K562 (cell line): Measurements from ENCODE around the gene SHC1. TPM values are rescaled to one million over a fixed set of nuclear protein-coding genes. Genes with fewer than 3 reads are reported as not detected.

Experiments
- BACH1 ChIP-seq: fragments of 200-800 bp; sonication (Bioruptor generic); IDR thresholded peaks from 2 replicates; pipeline ENCODE4 v1.6.1; 2016; ENCODE audit warnings: missing genetic modification characterization, missing compliant biosample characterization
- BRCA1 ChIP-seq, 2 experiments: fragments of 450-650 bp in 1 of 2; sonication (generic) in 1 of 2; formaldehyde crosslinking in 1 of 2; IDR thresholded peaks; 2 replicates each; pipeline versions ENCODE4 v1.5.0 to v1.6.1; 2017 to 2020; ENCODE audit warnings: mild to moderate bottlenecking in 1 of 2, missing genetic modification reagents in 1 of 2
- FOS ChIP-seq: IDR thresholded peaks from 3 replicates; pipeline ENCODE4 v1.6.1; 2011; ENCODE audit not compliant: insufficient read length; ENCODE audit errors: extremely low read depth
- KLF1 ChIP-seq: fragments of 450-650 bp; IDR thresholded peaks from 2 replicates; pipeline ENCODE4 v1.6.1; 2016; ENCODE audit warnings: missing genetic modification characterization, missing compliant biosample characterization
- KLF13 ChIP-seq: fragments of 450-650 bp; IDR thresholded peaks from 2 replicates; pipeline ENCODE4 v1.6.1; 2016; ENCODE audit warnings: missing genetic modification characterization, low read depth, mild to moderate bottlenecking, missing compliant biosample characterization, moderate library complexity, borderline replicate concordance
- MAZ ChIP-seq, 2 experiments: fragments of 450-650 bp in 1 of 2; sonication (generic) in 1 of 2; formaldehyde crosslinking; IDR thresholded peaks in 1 of 2; conservative IDR thresholded peaks in 1 of 2; 2 replicates each; pipeline versions ENCODE4 v1.4.0 to v1.5.0; 2020; ENCODE audit warnings: mild to moderate bottlenecking in 1 of 2, missing genetic modification reagents in 1 of 2
- SIN3A ChIP-seq, 2 experiments: fragments of 150-350 bp in 1 of 2; IDR thresholded peaks; 2 replicates each; pipeline ENCODE4 v1.6.1; 2011 to 2016; ENCODE audit warnings: borderline replicate concordance in 2 of 2, low read depth in 2 of 2, low read length in 2 of 2, mild to moderate bottlenecking in 2 of 2, moderate library complexity in 2 of 2; ENCODE audit not compliant: control insufficient read depth in 1 of 2
- TBL1XR1 ChIP-seq, 2 experiments: IDR thresholded peaks; 2 replicates each; pipeline ENCODE4 v1.6.1; 2012; ENCODE audit warnings: improper control_type of control experiment in 2 of 2, low read length in 2 of 2, mild to moderate bottlenecking in 1 of 2
- ZNF551 ChIP-seq: fragments of 250-450 bp; sonication (Bioruptor Pico); IDR thresholded peaks from 2 replicates; pipeline ENCODE4 v1.5.0; 2021; ENCODE audit warnings: mild to moderate bottlenecking, moderate library complexity
- polyA plus RNA-seq, 8 experiments: library from polyadenylated mRNA; depleted of rRNA in 4 of 8; stranded (reverse) in 5 of 8; unstranded in 3 of 8; fragments of >200 nt; fragmentation: Nextera tagmentation in 2 of 8; fragmentation: Illumina TruSeq in 1 of 8; extraction: Ambion mirVana in 2 of 8; extraction: Trizol in 1 of 8; gene quantifications; 2 replicates each; pipeline versions ENCODE4 v1.2.1 to v1.2.3, GENCODE V29; 2011 to 2014; ENCODE audit warnings: inconsistent platforms in 1 of 8, missing spikeins in 1 of 8
- total RNA-seq, 7 experiments: library from RNA; depleted of rRNA in 6 of 7; stranded (reverse); fragments of >200 nt in 6 of 7; fragmentation: Illumina TruSeq in 2 of 7; extraction: Trizol in 2 of 7; gene quantifications; 2 replicates each; pipeline versions ENCODE4 v1.2.1 to v1.2.3, GENCODE V29; 2011 to 2021; ENCODE audit warnings: low replicate concordance in 1 of 7
- TF ChIP-seq, protein P1 (sequence below): fragments of 250-450 bp; sonication (Bioruptor Pico); IDR thresholded peaks from 2 replicates; pipeline ENCODE4 v1.4.0; 2020; ENCODE audit warnings: mild to moderate bottlenecking, moderate library complexity, borderline replicate concordance
- TF ChIP-seq, protein P2 (sequence below): fragments of 450-650 bp; IDR thresholded peaks from 2 replicates; pipeline ENCODE4 v1.6.1; 2018; ENCODE audit not compliant: partially characterized antibody
- TF ChIP-seq, protein P3 (sequence below): fragments of 200-400 bp; formaldehyde crosslinking; IDR thresholded peaks from 2 replicates; pipeline ENCODE4 v1.6.1; 2017; ENCODE audit warnings: mild to moderate bottlenecking, low read depth, low read length, moderate library complexity
- TF ChIP-seq, protein P4 (sequence below): IDR thresholded peaks from 3 replicates; pipeline ENCODE4 v1.6.1; 2011; ENCODE audit warnings: borderline replicate concordance, mild to moderate bottlenecking; ENCODE audit not compliant: insufficient read length, insufficient read depth
- TF ChIP-seq, protein P5 (sequence below): fragments of 450-650 bp; IDR thresholded peaks from 2 replicates; pipeline ENCODE4 v1.6.1; 2017; ENCODE audit warnings: antibody characterized with exemption

Gene SHC1
- total and polyA plus RNA-seq, 9 of the 15 experiments (the other 6 are each of a cell fraction or from before 2014, with no cell fraction given): 4.1 to 113 (median 51.9) TPM

DNA sequence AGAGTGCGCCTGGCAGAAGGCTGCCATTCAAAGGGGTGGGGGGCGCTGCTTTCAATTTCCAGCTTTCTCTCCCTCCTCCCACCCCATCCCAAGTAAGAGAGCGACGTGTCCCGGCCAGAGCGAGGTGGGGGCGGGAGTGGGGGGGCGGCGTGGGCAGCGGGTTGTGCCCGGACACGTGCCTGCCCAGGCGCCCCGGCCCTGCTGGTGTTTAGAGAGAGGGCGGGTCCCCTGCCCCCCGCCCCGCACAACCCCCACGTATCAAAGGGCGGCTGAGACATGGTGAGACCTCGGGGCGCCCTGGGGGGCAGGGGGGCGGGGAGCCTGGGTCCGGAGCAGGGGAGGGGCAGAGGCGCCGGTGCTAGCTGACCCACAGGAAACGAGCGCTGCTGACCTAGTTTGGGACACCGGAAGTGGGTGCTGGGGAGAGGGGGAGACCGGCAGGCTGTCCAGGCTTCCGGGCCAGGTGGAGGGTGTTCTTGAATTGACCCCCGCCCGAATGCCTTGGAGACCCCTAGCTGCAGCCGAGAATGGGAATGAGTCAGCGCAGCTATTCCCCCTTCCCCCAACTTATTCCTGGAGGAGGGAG, 33.3 kb upstream of the SHC1 start (continued):
- TF ChIP-seq TBL1XR1 (IDR thresholded peaks at IDR 0.05; ENCODE audit: low read length in 2 of 2) (no peak), BACH1 (no peak), ZNF551 (no peak), KLF13 (tag) (no peak), BRCA1 (IDR thresholded peaks at IDR 0.05) (no peak), BRCA1 (CRISPR knock-in tag; IDR thresholded peaks at IDR 0.05) (no peak), FOS (no peak), SIN3A (IDR thresholded peaks at IDR 0.05; ENCODE audit: borderline replicate concordance in 2 of 2, control insufficient read depth in 1 of 2, low read depth in 2 of 2, low read length in 2 of 2) (peak in 1 of 2 experiments; percentile 77; a peak in 1 of 4 replicates), MAZ (CRISPR knock-in tag; conservative IDR thresholded peaks at IDR 0.05 in 1 of 2, IDR thresholded peaks at IDR 0.05 in 1 of 2) (peak in 1 of 2 experiments; percentile 28; a peak in 2 of 4 replicates), KLF1 (tag) (no peak)
- TF ChIP-seq, protein P1, sequence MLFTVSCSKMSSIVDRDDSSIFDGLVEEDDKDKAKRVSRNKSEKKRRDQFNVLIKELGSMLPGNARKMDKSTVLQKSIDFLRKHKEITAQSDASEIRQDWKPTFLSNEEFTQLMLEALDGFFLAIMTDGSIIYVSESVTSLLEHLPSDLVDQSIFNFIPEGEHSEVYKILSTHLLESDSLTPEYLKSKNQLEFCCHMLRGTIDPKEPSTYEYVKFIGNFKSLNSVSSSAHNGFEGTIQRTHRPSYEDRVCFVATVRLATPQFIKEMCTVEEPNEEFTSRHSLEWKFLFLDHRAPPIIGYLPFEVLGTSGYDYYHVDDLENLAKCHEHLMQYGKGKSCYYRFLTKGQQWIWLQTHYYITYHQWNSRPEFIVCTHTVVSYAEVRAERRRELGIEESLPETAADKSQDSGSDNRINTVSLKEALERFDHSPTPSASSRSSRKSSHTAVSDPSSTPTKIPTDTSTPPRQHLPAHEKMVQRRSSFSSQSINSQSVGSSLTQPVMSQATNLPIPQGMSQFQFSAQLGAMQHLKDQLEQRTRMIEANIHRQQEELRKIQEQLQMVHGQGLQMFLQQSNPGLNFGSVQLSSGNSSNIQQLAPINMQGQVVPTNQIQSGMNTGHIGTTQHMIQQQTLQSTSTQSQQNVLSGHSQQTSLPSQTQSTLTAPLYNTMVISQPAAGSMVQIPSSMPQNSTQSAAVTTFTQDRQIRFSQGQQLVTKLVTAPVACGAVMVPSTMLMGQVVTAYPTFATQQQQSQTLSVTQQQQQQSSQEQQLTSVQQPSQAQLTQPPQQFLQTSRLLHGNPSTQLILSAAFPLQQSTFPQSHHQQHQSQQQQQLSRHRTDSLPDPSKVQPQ (CRISPR knock-in tag): no peak
- TF ChIP-seq, protein P2, sequence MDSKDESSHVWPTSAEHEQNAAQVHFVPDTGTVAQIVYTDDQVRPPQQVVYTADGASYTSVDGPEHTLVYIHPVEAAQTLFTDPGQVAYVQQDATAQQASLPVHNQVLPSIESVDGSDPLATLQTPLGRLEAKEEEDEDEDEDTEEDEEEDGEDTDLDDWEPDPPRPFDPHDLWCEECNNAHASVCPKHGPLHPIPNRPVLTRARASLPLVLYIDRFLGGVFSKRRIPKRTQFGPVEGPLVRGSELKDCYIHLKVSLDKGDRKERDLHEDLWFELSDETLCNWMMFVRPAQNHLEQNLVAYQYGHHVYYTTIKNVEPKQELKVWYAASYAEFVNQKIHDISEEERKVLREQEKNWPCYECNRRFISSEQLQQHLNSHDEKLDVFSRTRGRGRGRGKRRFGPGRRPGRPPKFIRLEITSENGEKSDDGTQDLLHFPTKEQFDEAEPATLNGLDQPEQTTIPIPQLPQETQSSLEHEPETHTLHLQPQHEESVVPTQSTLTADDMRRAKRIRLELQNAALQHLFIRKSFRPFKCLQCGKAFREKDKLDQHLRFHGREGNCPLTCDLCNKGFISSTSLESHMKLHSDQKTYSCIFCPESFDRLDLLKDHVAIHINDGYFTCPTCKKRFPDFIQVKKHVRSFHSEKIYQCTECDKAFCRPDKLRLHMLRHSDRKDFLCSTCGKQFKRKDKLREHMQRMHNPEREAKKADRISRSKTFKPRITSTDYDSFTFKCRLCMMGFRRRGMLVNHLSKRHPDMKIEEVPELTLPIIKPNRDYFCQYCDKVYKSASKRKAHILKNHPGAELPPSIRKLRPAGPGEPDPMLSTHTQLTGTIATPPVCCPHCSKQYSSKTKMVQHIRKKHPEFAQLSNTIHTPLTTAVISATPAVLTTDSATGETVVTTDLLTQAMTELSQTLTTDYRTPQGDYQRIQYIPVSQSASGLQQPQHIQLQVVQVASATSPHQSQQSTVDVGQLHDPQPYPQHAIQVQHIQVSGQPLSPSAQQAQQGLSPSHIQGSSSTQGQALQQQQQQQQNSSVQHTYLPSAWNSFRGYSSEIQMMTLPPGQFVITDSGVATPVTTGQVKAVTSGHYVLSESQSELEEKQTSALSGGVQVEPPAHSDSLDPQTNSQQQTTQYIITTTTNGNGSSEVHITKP: peak; percentile 55
- TF ChIP-seq, protein P3, sequence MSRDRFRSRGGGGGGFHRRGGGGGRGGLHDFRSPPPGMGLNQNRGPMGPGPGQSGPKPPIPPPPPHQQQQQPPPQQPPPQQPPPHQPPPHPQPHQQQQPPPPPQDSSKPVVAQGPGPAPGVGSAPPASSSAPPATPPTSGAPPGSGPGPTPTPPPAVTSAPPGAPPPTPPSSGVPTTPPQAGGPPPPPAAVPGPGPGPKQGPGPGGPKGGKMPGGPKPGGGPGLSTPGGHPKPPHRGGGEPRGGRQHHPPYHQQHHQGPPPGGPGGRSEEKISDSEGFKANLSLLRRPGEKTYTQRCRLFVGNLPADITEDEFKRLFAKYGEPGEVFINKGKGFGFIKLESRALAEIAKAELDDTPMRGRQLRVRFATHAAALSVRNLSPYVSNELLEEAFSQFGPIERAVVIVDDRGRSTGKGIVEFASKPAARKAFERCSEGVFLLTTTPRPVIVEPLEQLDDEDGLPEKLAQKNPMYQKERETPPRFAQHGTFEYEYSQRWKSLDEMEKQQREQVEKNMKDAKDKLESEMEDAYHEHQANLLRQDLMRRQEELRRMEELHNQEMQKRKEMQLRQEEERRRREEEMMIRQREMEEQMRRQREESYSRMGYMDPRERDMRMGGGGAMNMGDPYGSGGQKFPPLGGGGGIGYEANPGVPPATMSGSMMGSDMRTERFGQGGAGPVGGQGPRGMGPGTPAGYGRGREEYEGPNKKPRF: no peak
- TF ChIP-seq, protein P4, sequence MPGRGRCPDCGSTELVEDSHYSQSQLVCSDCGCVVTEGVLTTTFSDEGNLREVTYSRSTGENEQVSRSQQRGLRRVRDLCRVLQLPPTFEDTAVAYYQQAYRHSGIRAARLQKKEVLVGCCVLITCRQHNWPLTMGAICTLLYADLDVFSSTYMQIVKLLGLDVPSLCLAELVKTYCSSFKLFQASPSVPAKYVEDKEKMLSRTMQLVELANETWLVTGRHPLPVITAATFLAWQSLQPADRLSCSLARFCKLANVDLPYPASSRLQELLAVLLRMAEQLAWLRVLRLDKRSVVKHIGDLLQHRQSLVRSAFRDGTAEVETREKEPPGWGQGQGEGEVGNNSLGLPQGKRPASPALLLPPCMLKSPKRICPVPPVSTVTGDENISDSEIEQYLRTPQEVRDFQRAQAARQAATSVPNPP: no peak
- TF ChIP-seq, protein P5, sequence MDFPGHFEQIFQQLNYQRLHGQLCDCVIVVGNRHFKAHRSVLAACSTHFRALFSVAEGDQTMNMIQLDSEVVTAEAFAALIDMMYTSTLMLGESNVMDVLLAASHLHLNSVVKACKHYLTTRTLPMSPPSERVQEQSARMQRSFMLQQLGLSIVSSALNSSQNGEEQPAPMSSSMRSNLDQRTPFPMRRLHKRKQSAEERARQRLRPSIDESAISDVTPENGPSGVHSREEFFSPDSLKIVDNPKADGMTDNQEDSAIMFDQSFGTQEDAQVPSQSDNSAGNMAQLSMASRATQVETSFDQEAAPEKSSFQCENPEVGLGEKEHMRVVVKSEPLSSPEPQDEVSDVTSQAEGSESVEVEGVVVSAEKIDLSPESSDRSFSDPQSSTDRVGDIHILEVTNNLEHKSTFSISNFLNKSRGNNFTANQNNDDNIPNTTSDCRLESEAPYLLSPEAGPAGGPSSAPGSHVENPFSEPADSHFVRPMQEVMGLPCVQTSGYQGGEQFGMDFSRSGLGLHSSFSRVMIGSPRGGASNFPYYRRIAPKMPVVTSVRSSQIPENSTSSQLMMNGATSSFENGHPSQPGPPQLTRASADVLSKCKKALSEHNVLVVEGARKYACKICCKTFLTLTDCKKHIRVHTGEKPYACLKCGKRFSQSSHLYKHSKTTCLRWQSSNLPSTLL: no peak
